Ishikawa (cell line): ENCODE data around the gene PYGO1.

Experiments used
- CEBPB ChIP-seq: IDR thresholded peaks from 2 replicates; pipeline ENCODE4 v1.6.1; 2012
- CREB1 ChIP-seq: IDR thresholded peaks from 2 replicates; pipeline ENCODE4 v1.6.1; 2012; ENCODE audit warnings: low read depth
- EGR1 ChIP-seq: IDR thresholded peaks from 2 replicates; pipeline ENCODE4 v1.6.1; 2012
- EP300 ChIP-seq: IDR thresholded peaks from 2 replicates; pipeline ENCODE4 v1.6.1; 2012; ENCODE audit warnings: borderline replicate concordance
- FOXM1 ChIP-seq: IDR thresholded peaks from 2 replicates; pipeline ENCODE4 v1.6.1; 2012; ENCODE audit warnings: low read depth, borderline replicate concordance
- NFIC ChIP-seq: IDR thresholded peaks from 2 replicates; pipeline ENCODE4 v1.6.1; 2012
- RAD21 ChIP-seq: IDR thresholded peaks from 2 replicates; pipeline ENCODE4 v1.6.1; 2012; ENCODE audit warnings: low read depth
- TAF1 ChIP-seq: IDR thresholded peaks from 2 replicates; pipeline ENCODE4 v1.6.1; 2012; ENCODE audit warnings: low read depth, mild to moderate bottlenecking
- TCF12 ChIP-seq: IDR thresholded peaks from 2 replicates; pipeline ENCODE4 v1.6.1; 2012; ENCODE audit warnings: low read depth
- TEAD4 ChIP-seq: IDR thresholded peaks from 2 replicates; pipeline ENCODE4 v1.6.1; 2012
- USF1 ChIP-seq: IDR thresholded peaks from 2 replicates; pipeline ENCODE4 v1.6.1; 2012
- YY1 ChIP-seq: IDR thresholded peaks from 2 replicates; pipeline ENCODE4 v1.6.1; 2012; ENCODE audit warnings: low read depth
- ZBTB7A ChIP-seq: IDR thresholded peaks from 2 replicates; pipeline ENCODE4 v1.6.1; 2012; ENCODE audit warnings: low read depth
- TF ChIP-seq, protein P1 (sequence below): IDR thresholded peaks from 2 replicates; pipeline ENCODE4 v1.6.1; 2012
- TF ChIP-seq, protein P2 (sequence below): IDR thresholded peaks from 2 replicates; pipeline ENCODE4 v1.6.1; 2012; ENCODE audit warnings: low read depth, mild to moderate bottlenecking

PYGO1 gene

DNA sequence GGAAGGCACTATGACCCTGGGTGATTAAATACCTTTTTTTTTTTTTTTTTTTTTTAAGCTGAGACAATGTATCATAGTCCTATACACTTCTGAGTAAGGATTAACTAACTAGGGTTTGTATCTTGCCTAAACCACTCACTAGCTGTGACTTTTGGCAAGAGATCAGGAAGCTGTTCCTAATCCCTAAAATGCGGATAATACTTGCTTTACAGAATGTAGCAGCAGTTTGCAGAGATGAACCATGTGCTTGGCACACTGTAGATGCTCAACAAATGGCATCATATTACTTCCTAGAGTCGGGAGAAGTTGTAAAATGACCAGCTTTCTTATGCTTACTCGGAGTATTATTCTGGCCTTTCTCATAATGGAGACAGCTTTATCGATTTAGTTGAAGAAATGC lies 25.6 kb upstream of the PYGO1 start:
- TF ChIP-seq YY1 (no peak), RAD21 (no peak), EP300 (no peak), CEBPB (no peak), TEAD4 (no peak), CREB1 (no peak), EGR1 (no peak), TAF1 (no peak), NFIC (no peak), FOXM1 (no peak)
- TF ChIP-seq, protein P1, sequence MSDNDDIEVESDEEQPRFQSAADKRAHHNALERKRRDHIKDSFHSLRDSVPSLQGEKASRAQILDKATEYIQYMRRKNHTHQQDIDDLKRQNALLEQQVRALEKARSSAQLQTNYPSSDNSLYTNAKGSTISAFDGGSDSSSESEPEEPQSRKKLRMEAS, result no peak

- TF ChIP-seq, protein P1, result no peak
- TF ChIP-seq NFIC, result no peak
- TF ChIP-seq CREB1, result no peak
- TF ChIP-seq RAD21, result no peak
- TF ChIP-seq FOXM1, result no peak
- TF ChIP-seq ZBTB7A, result no peak
- TF ChIP-seq, protein P2, sequence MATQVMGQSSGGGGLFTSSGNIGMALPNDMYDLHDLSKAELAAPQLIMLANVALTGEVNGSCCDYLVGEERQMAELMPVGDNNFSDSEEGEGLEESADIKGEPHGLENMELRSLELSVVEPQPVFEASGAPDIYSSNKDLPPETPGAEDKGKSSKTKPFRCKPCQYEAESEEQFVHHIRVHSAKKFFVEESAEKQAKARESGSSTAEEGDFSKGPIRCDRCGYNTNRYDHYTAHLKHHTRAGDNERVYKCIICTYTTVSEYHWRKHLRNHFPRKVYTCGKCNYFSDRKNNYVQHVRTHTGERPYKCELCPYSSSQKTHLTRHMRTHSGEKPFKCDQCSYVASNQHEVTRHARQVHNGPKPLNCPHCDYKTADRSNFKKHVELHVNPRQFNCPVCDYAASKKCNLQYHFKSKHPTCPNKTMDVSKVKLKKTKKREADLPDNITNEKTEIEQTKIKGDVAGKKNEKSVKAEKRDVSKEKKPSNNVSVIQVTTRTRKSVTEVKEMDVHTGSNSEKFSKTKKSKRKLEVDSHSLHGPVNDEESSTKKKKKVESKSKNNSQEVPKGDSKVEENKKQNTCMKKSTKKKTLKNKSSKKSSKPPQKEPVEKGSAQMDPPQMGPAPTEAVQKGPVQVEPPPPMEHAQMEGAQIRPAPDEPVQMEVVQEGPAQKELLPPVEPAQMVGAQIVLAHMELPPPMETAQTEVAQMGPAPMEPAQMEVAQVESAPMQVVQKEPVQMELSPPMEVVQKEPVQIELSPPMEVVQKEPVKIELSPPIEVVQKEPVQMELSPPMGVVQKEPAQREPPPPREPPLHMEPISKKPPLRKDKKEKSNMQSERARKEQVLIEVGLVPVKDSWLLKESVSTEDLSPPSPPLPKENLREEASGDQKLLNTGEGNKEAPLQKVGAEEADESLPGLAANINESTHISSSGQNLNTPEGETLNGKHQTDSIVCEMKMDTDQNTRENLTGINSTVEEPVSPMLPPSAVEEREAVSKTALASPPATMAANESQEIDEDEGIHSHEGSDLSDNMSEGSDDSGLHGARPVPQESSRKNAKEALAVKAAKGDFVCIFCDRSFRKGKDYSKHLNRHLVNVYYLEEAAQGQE, result no peak
- no peak for TF ChIP-seq TCF12
- no peak for TF ChIP-seq EGR1
- no peak for TF ChIP-seq USF1
- TF ChIP-seq TEAD4, result no peak
- TF ChIP-seq CEBPB, result no peak
- no peak for TF ChIP-seq TAF1
- no peak for TF ChIP-seq YY1
- no peak for TF ChIP-seq EP300
These were observed 18.1 kb upstream of the PYGO1 start for GRCh38 chr15:55606214-55606613.

DNA sequence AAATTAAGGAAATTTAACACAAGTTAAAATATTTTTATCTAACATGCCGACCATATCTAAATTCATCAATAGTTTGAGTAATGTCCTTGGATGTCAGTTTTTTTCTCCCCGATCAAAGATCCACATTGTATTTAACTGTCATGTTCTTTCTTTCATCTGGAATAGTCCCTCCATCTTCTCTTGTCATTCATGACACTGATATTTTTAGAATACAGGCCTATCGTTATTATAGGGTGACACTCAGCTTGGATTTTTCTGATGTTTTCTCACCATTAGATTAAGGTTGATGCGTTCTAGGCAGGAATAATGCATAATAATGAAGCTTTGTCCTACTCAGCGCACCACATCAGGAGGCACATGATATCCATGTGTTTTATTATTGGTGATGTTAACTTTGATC lies 13.2 kb upstream of the PYGO1 start:
- no peak for TF ChIP-seq TCF12
- TF ChIP-seq, protein P1, result no peak
- TF ChIP-seq EP300, result no peak
- TF ChIP-seq YY1, result no peak
- no peak for TF ChIP-seq RAD21
- no peak for TF ChIP-seq ZBTB7A
- no peak for TF ChIP-seq TAF1
- TF ChIP-seq FOXM1, result no peak
- no peak for TF ChIP-seq EGR1
- TF ChIP-seq NFIC, result no peak
- TF ChIP-seq, protein P2, result no peak
- TF ChIP-seq CREB1, result no peak
- TF ChIP-seq TEAD4, result no peak
- no peak for TF ChIP-seq CEBPB
- no peak for TF ChIP-seq USF1

DNA sequence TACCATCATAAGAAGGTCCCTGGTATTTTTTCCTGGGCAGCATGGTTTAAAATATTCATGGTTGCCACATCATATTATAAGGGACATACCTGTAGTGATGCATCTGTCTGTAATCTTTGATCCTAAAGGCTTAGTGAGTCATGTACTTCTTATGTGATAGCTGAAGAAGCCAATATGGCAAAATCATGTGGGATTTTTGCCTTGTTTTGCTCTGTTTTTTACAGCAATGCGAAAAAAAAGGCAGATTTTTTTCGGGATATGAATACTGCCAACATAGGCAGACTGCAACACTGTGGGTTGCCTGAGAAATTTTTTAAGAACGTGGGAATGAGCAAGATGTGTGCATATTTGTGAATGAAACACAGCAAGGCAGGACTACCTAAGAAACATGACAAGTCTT lies 11.3 kb upstream of the PYGO1 start:
- TF ChIP-seq EGR1, result no peak
- TF ChIP-seq EP300, result no peak
- TF ChIP-seq TAF1, result no peak

GRCh38 chr15:55590788-55591187 lies 2.6 kb upstream of the PYGO1 start:
- TF ChIP-seq TEAD4 (no peak), CEBPB (no peak), TAF1 (no peak), FOXM1 (no peak), CREB1 (no peak), YY1 (no peak), TCF12 (no peak), EP300 (no peak), NFIC (no peak), ZBTB7A (no peak), USF1 (no peak)
- TF ChIP-seq, protein P1, result no peak
